ENCODE data around the gene NWD2. TPM values are rescaled to one million over a fixed set of nuclear protein-coding genes. Genes with fewer than 3 reads are reported as not detected.

NWD2 gene
- total RNA-seq, 2 donors from 2014 or later, result 0.07 to 0.08 TPM

DNA sequence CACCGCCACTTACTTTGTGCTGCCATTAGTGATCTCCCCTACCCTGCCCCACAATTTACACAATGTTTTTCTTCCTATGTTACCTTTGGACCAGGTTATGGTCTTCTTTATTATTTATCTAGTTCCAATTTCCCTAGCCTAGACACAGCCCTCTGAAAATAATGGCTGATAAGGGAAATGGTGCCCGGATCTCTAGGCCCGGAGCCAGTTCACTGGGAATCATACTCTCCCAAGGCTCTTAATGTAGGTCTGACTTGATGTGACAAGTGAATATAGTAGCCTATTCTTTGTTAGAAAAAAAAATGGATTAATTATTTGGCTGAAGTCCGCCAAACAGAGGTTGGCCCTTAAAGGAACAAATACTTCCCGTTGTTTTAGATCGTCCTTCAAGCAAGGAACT, 233.6 kb downstream of the NWD2 start:
- Histone ChIP-seq H3K27ac (no peak overlapping the region), H3K27me3 (no peaks in the 10 kb centered on the region), H3K4me1 (no peaks in the 10 kb centered on the region), H3K36me3 (no peaks in the 10 kb centered on the region), H3K9me3 (no peaks in the 10 kb centered on the region), H3K4me3 (no peak overlapping the region)
- TF ChIP-seq, protein P1, sequence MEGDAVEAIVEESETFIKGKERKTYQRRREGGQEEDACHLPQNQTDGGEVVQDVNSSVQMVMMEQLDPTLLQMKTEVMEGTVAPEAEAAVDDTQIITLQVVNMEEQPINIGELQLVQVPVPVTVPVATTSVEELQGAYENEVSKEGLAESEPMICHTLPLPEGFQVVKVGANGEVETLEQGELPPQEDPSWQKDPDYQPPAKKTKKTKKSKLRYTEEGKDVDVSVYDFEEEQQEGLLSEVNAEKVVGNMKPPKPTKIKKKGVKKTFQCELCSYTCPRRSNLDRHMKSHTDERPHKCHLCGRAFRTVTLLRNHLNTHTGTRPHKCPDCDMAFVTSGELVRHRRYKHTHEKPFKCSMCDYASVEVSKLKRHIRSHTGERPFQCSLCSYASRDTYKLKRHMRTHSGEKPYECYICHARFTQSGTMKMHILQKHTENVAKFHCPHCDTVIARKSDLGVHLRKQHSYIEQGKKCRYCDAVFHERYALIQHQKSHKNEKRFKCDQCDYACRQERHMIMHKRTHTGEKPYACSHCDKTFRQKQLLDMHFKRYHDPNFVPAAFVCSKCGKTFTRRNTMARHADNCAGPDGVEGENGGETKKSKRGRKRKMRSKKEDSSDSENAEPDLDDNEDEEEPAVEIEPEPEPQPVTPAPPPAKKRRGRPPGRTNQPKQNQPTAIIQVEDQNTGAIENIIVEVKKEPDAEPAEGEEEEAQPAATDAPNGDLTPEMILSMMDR (IDR thresholded peaks at IDR 0.05), result no peak
- DNase-seq (ENCODE audit: low spot score), result no peak

DNA sequence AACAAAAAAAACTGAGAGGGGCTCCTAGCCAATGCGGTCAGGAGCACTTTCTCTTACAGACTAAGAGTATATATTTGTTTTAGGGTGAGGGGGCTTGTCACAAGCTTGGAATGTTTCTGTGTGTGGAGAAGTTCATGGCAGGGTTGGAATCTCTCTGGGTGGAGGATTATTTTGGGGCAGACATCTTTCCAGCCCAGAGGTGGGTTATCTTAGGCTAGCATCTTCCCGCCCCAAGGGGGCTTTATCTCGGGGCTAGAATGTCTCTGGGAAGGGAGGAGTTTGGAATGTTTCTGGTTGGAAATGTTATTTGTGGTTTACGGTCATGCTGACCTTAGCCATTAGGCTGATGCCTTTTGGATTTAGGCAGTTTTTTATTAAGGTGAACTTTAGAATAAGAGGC, 236.0 kb downstream of the NWD2 start:
- Histone ChIP-seq H3K4me3 (no peak overlapping the region), H3K27ac (no peak overlapping the region), H3K36me3 (no peaks in the 10 kb centered on the region), H3K4me1 (no peaks in the 10 kb centered on the region), H3K9me3 (no peaks in the 10 kb centered on the region), H3K27me3 (no peaks in the 10 kb centered on the region)
- TF ChIP-seq, protein P1 (IDR thresholded peaks at IDR 0.05), result no peak
- no peak for DNase-seq (ENCODE audit: low spot score)

DNA sequence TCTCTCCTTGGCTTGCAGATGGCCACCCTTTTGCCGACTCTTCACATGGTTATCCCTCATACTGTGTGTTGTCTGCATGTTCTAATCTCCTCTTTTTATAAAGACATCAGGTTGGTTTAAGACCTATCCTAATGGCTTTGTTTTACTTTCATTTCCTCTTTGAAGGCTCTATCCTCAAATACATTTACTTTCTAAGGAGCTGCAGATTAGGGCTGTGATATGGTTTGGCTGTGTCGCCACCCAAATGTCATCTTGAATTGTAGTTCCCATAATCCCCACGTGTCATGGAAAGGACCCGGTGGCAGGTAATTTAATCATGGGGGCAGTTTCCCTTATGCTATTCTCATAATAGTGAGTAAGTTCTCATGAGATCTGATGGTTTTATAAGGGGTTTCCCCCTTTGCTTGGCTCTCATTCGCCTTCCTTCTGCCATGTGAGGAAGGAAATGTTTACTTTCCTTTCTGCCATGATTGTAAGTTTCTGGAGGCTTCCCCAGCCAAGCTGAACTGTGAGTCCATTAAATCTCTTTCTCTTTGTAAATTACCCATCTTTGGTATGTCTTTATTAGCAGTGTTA, 237.1 kb downstream of the NWD2 start:
- Histone ChIP-seq H3K27ac (no peak overlapping the region), H3K9me3 (no peaks in the 10 kb centered on the region), H3K27me3 (no peaks in the 10 kb centered on the region), H3K36me3 (no peaks in the 10 kb centered on the region), H3K4me1 (no peaks in the 10 kb centered on the region), H3K4me3 (no peak overlapping the region)
- DNase-seq (ENCODE audit: low spot score), result no peak
- TF ChIP-seq, protein P1 (IDR thresholded peaks at IDR 0.05), result no peak

DNA sequence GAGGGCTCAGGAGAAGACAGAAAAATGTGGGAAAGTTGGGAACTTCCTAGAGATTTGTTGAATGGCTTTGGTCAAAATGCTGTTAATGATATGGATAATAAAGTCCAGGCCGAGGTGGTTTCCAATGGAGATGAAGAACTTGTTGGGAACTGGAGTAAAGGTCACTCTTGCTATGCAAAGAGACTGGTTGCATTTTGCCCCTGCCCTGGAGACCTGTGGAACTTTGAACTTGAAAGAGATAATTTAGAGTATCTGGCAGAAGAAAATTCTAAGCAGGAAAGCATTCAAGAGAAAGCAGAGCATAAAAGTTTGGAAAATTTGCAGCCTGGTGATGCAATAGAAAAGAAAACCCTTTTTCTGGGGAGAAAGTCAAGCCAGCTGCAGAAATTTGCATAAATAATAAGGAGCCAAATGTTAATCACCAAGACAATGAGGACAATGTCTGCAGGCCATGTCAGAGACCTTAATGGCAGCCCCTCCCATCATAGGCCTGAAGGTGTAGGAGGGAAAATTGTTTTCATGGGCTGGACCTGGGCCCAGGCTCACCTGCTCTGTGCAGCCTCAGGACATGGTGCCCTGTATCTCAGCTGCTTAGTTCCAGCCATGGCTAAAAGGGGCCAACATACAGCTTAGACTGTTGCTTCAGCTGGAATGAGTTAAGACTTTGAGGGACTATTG, 237.8 kb downstream of the NWD2 start:
- H3K9me3 ChIP-seq, result no peaks in the 10 kb centered on the region
- TF ChIP-seq, protein P1 (IDR thresholded peaks at IDR 0.05), result no peak
- H3K4me3 ChIP-seq, result no peak overlapping the region

DNA sequence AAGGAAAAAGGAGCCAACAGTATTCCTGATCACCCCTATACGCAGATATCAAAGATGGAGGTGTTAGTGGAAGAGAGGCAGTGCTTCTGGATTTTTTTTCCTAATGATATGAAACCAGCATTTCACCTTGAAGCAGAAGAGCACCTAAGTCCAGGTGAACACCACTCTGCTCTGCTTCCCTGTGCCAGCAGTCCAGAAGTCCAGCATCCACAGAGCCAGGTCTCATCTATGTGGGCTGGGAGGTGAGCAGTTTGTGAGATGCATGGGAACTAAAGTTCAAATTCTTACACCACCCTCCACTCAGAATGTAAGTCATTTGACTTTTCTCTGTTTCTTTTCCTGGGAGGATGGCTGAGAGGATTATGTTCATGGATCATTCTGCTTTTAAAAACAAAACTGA, 239.1 kb downstream of the NWD2 start:
- Histone ChIP-seq H3K27ac (no peak overlapping the region), H3K4me3 (no peak overlapping the region), H3K36me3 (no peaks in the 10 kb centered on the region), H3K9me3 (no peaks in the 10 kb centered on the region), H3K4me1 (no peaks in the 10 kb centered on the region), H3K27me3 (no peaks in the 10 kb centered on the region)
- TF ChIP-seq, protein P1 (IDR thresholded peaks at IDR 0.05), result no peak
- DNase-seq (ENCODE audit: low spot score), result no peak

More for the DNA sequence above, 237.8 kb downstream of the NWD2 start:
- Histone ChIP-seq H3K4me1 (no peaks in the 10 kb centered on the region), H3K36me3 (no peaks in the 10 kb centered on the region), H3K27ac (no peak overlapping the region), H3K27me3 (no peaks in the 10 kb centered on the region)
- no peak for DNase-seq (ENCODE audit: low spot score)

DNA sequence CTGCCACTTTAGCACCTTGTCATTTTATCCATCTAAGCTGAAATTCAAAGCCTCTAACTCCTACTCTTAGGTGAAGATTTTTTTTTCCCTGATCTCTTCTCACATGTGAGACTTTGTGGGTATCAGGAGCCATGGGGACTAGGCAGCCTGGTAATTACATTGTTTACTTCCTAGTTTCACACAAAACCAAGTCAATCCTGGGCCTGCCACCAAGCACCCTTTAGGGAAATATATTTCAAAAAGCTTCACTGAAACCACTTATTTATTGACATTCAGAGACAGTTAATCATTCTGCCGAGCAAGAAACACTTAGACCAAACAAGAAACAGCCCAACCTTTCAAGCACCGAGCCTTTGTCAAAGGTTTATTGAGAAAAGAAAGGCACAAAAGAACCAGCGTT, 241.6 kb downstream of the NWD2 start:
- no peak overlapping the region for H3K4me3 ChIP-seq
- H3K36me3 ChIP-seq, result no peaks in the 10 kb centered on the region
- no peaks in the 10 kb centered on the region for H3K9me3 ChIP-seq
- no peak overlapping the region for H3K27ac ChIP-seq
- H3K4me1 ChIP-seq, result no peaks in the 10 kb centered on the region
- TF ChIP-seq, protein P1 (IDR thresholded peaks at IDR 0.05), result no peak
- no peak for DNase-seq (ENCODE audit: low spot score)
- H3K27me3 ChIP-seq, result no peaks in the 10 kb centered on the region
